Panc1 (cell line): ENCODE measurements around the gene WRAP73. TPM values are rescaled to one million over a fixed set of nuclear protein-coding genes. Genes with fewer than 3 reads are reported as not detected.

Experiments used
- ATAC-seq: fragments of 200-7000 bp; cut with Tn5 transposase; 2 replicates; pipeline ENCODE4 v1.9.1; 2020; ENCODE audit warnings: mild to moderate bottlenecking, moderate library complexity
- Bru-seq: library from RNA; stranded (reverse); fragments of 400-500 nt; gene quantifications from one replicate; lab custom pipeline; 2021; lab: Mats Ljungman, UMichigan
- BruChase-seq, 2 experiments: library from RNA; stranded (reverse); fragments of 400-500 nt; gene quantifications; one replicate each; lab custom pipeline; 2021; lab: Mats Ljungman, UMichigan
- BruUV-seq: library from RNA; stranded (reverse); fragments of 400-500 nt; replicated peaks from 2 replicates; lab custom pipeline; 2021; lab: Mats Ljungman, UMichigan
- CTCF ChIA-PET: fragments of 300-600 bp; sonication (Branson Sonifier 250); formaldehyde crosslinking; loops from one replicate; lab custom pipeline; 2022; ENCODE audit warnings: antibody characterized with exemption; lab: Charles Lee
- POLR2A ChIA-PET: fragments of 300-600 bp; sonication (Branson Sonifier 250); formaldehyde crosslinking; loops from one replicate; lab custom pipeline; 2022; ENCODE audit warnings: antibody characterized with exemption; lab: Charles Lee
- DNase-seq: peaks from one replicate; pipeline ENCODE4 v3.0.0-alpha.2; 2010; ENCODE audit warnings: low read depth, low spot score
- H3K27ac ChIP-seq: 2 replicates; pipeline ENCODE4 v1.5.1; 2011; ENCODE audit warnings: mild to moderate bottlenecking, low read length, inconsistent platforms
- H3K27me3 ChIP-seq: fragments of 200-500 bp; sonication (Bioruptor generic); 2 replicates; pipeline ENCODE4 v1.6.0; 2014; ENCODE audit warnings: low read length, inconsistent platforms; ENCODE audit not compliant: control insufficient read depth, insufficient read depth
- H3K36me3 ChIP-seq: fragments of 200-500 bp; sonication (Bioruptor generic); 2 replicates; pipeline ENCODE4 v1.5.1; 2014; ENCODE audit warnings: inconsistent platforms, mild to moderate bottlenecking, low read length, moderate library complexity; ENCODE audit not compliant: control insufficient read depth, insufficient read depth
- H3K4me1 ChIP-seq: 2 replicates; pipeline ENCODE4 v1.5.1; 2011; ENCODE audit warnings: inconsistent platforms, mild to moderate bottlenecking, low read length, moderate library complexity; ENCODE audit not compliant: control insufficient read depth, insufficient read depth
- H3K4me3 ChIP-seq, 2 experiments: 2 replicates each; pipeline ENCODE4 v1.5.1; 2011 to 2012; ENCODE audit warnings: low read depth in 2 of 2, low read length in 2 of 2, mild to moderate bottlenecking in 2 of 2, inconsistent platforms in 1 of 2, moderate library complexity in 1 of 2
- H3K9me3 ChIP-seq: fragments of 200-500 bp; sonication (Bioruptor generic); 2 replicates; pipeline ENCODE4 v1.5.1; 2014; ENCODE audit warnings: low read depth, mild to moderate bottlenecking, inconsistent platforms, low read length, moderate library complexity; ENCODE audit not compliant: control insufficient read depth, insufficient read depth
- POLR2AphosphoS5 ChIP-seq: IDR thresholded peaks from 2 replicates; pipeline ENCODE4 v1.6.1; 2012; ENCODE audit warnings: mild to moderate bottlenecking, low read depth, low read length, moderate library complexity
- SIN3A ChIP-seq: IDR thresholded peaks from 2 replicates; pipeline ENCODE4 v1.6.1; 2012; ENCODE audit warnings: low read depth, mild to moderate bottlenecking, low read length, moderate library complexity, borderline replicate concordance; ENCODE audit not compliant: insufficient read depth
- TCF7L2 ChIP-seq: IDR thresholded peaks from 2 replicates; pipeline ENCODE4 v1.6.1; 2011; ENCODE audit warnings: mild to moderate bottlenecking, low read depth, low read length, inconsistent platforms
- in situ Hi-C: cut with HindIII; loops from 2 replicates; pipeline ENCODE4 v1.10.0; 2016; ENCODE audit warnings: low sequenced_read_pairs, low pct_unique_long_range_greater_than_20kb
- intact Hi-C: fragments of 100-400 bp; cut with micrococcal nuclease; formaldehyde crosslinking; loops from one replicate; pipeline ENCODE4 v1.10.0; 2022; ENCODE audit not compliant: unreplicated experiment
- long read RNA-seq: library from polyadenylated mRNA; unstranded; transcript quantifications from one replicate; pipeline ENCODE4 v2.0.0, GENCODE V29; 2021; ENCODE audit not compliant: unreplicated experiment
- polyA plus RNA-seq: library from polyadenylated mRNA; unstranded; fragments of >200 nt; gene quantifications from one replicate; pipeline ENCODE4 v1.2.1, GENCODE V29; 2012; ENCODE audit warnings: missing spikeins; ENCODE audit not compliant: insufficient read length
- total RNA-seq: library from RNA; stranded (reverse); gene quantifications from one replicate; pipeline ENCODE4 v1.2.1, GENCODE V29; 2021; ENCODE audit not compliant: unreplicated experiment
- TF ChIP-seq, protein P1 (sequence below), 2 experiments: IDR thresholded peaks; 2 replicates each; pipeline ENCODE4 v1.6.1; 2011 to 2012; ENCODE audit warnings: low read depth in 2 of 2, control low read depth in 1 of 2, low read length in 1 of 2, mild to moderate bottlenecking in 1 of 2, moderate library complexity in 1 of 2; ENCODE audit not compliant: insufficient read depth in 1 of 2
- TF ChIP-seq, protein P2 (sequence below): fragments of 450-650 bp; IDR thresholded peaks from 2 replicates; pipeline ENCODE4 v1.5.1; 2017; ENCODE audit warnings: mild to moderate bottlenecking

Gene WRAP73, protein sequence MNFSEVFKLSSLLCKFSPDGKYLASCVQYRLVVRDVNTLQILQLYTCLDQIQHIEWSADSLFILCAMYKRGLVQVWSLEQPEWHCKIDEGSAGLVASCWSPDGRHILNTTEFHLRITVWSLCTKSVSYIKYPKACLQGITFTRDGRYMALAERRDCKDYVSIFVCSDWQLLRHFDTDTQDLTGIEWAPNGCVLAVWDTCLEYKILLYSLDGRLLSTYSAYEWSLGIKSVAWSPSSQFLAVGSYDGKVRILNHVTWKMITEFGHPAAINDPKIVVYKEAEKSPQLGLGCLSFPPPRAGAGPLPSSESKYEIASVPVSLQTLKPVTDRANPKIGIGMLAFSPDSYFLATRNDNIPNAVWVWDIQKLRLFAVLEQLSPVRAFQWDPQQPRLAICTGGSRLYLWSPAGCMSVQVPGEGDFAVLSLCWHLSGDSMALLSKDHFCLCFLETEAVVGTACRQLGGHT
- total RNA-seq = 27.1 TPM
- 31.8 TPM for polyA plus RNA-seq
- percentile 59 among the genes with signal in this experiment for Bru-seq, nascent RNA
- BruChase-seq, experiment 1, labeled RNA remaining after a 2-hour chase = percentile 59 among the genes with signal in this experiment
- BruChase-seq, experiment 2, labeled RNA remaining after a 6-hour chase = percentile 65 among the genes with signal in this experiment
- long read RNA-seq, transcript WRAP73-202 (11 exons, 1,998 nt) = minor isoform, 13 of 129 reads
- long read RNA-seq, transcript WRAP73-201 (12 exons, 1,665 nt) = major isoform, 20 of 129 reads
- long read RNA-seq, partial matches to known transcripts = 66 of 129 reads
- long read RNA-seq, other reads (novel, unspliced or antisense) = 28 of 129 reads

DNA sequence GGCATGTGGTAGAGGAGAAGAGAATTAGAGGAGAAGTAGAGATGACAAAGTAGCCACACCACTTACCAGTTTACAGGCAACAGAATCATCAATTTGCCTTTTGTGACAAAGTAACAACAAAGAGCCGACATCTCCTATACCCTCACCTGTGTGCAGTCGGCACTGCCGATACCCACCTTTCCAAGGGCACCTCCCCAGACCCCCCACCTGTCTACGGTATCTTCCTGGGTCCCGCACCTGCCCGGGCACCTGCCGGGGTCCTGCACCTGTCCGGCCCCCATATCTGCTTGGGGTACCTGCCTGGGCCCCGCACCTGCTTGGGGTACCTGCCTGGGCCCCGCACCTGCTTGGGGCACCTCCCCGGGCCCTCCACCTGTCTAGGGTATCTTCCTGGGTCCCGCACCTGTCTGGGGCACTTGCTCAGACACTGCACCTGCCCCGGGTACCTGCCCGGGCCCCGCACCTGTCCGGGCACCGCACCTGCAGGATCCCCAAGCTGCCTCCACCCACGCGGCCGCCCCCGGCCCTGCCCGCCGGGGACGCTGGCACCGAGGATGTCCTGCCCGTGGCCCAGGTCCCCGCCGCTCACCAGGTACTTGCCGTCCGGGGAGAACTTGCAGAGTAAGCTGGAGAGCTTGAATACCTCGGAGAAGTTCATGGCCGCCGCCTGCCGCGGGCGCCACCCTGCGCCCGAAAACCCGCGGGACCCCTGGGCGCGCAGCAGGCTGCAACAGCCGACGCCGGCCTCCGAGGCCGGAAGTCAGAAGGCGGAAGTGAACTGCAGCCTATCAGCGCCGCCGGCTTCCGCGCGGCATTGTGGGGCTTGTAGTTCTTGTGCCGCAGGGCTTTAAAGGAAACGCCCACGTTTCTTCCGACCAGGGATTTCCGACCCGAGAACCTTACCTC is at the start of gene WRAP73:
Gene WRAP73 (minus strand): TSS at position 762 of the 906 bp plus-strand sequence. CDS start 104 bp downstream, at position 658.
- Histone ChIP-seq H3K36me3 (peaks cover 3% of the 10 kb centered on the region), H3K4me1 (peaks cover 11% of the 10 kb centered on the region), H3K27ac (peak within 1 kb of the TSS; percentile 82), H3K9me3 (no peaks in the 10 kb centered on the region), H3K27me3 (no peaks in the 10 kb centered on the region), H3K4me3 (peak within 1 kb of the TSS; percentile 76 to 96)
- in situ Hi-C loops (no loop called here), intact Hi-C loops (loop anchor here (10.0 kb wide), 1 partner anchor 75 kb away; no protein-coding TSS in a partner anchor)
- POLR2A ChIA-PET = no interaction called here
- TF ChIP-seq POLR2AphosphoS5 (peak; percentile 79), TCF7L2 (no peak)
- ATAC-seq (peak; percentile 90), DNase-seq (peak; percentile 58)
- CTCF ChIA-PET = no interaction called here
- BruUV-seq = no TSS peak

DNA sequence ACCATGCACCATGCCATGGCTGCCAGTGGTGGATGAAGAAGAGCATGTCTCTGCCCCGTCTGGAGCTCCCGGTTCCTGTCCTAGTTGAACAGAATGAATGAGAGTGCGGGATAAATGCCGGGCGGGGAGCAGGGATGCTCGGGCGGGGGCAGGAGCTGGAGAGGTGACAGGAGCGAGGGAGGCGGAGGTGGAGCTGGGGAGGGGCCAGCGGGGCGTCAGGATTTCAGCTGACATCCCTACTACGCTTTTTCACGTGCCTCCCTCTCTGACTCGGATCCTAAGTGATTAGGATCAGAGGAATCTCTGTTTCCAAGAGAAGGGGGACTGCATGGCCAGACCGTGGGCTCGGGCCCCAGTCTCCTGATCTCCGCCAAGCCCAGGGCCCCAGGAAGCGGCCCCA is 49.7 kb upstream of the WRAP73 start:
- no peak for TF ChIP-seq SIN3A
- TF ChIP-seq TCF7L2 = no peak
- no peak for TF ChIP-seq POLR2AphosphoS5
- TF ChIP-seq, protein P1, sequence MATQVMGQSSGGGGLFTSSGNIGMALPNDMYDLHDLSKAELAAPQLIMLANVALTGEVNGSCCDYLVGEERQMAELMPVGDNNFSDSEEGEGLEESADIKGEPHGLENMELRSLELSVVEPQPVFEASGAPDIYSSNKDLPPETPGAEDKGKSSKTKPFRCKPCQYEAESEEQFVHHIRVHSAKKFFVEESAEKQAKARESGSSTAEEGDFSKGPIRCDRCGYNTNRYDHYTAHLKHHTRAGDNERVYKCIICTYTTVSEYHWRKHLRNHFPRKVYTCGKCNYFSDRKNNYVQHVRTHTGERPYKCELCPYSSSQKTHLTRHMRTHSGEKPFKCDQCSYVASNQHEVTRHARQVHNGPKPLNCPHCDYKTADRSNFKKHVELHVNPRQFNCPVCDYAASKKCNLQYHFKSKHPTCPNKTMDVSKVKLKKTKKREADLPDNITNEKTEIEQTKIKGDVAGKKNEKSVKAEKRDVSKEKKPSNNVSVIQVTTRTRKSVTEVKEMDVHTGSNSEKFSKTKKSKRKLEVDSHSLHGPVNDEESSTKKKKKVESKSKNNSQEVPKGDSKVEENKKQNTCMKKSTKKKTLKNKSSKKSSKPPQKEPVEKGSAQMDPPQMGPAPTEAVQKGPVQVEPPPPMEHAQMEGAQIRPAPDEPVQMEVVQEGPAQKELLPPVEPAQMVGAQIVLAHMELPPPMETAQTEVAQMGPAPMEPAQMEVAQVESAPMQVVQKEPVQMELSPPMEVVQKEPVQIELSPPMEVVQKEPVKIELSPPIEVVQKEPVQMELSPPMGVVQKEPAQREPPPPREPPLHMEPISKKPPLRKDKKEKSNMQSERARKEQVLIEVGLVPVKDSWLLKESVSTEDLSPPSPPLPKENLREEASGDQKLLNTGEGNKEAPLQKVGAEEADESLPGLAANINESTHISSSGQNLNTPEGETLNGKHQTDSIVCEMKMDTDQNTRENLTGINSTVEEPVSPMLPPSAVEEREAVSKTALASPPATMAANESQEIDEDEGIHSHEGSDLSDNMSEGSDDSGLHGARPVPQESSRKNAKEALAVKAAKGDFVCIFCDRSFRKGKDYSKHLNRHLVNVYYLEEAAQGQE (IDR thresholded peaks at IDR 0.05; ENCODE audit: insufficient read depth in 1 of 2, low read depth in 2 of 2, low read length in 1 of 2) = no peak
- TF ChIP-seq, protein P2, sequence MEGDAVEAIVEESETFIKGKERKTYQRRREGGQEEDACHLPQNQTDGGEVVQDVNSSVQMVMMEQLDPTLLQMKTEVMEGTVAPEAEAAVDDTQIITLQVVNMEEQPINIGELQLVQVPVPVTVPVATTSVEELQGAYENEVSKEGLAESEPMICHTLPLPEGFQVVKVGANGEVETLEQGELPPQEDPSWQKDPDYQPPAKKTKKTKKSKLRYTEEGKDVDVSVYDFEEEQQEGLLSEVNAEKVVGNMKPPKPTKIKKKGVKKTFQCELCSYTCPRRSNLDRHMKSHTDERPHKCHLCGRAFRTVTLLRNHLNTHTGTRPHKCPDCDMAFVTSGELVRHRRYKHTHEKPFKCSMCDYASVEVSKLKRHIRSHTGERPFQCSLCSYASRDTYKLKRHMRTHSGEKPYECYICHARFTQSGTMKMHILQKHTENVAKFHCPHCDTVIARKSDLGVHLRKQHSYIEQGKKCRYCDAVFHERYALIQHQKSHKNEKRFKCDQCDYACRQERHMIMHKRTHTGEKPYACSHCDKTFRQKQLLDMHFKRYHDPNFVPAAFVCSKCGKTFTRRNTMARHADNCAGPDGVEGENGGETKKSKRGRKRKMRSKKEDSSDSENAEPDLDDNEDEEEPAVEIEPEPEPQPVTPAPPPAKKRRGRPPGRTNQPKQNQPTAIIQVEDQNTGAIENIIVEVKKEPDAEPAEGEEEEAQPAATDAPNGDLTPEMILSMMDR = no peak
- no peak overlapping the region for H3K27ac ChIP-seq
- H3K4me3 ChIP-seq = no peak overlapping the region
- intact Hi-C loops = no loop called here
- ChIA-PET CTCF (no interaction called here), POLR2A (no interaction called here)
- H3K9me3 ChIP-seq = no peaks in the 10 kb centered on the region
- in situ Hi-C loops = no loop called here
- BruUV-seq = no TSS peak
- H3K36me3 ChIP-seq = no peaks in the 10 kb centered on the region
- H3K27me3 ChIP-seq = no peaks in the 10 kb centered on the region
- H3K4me1 ChIP-seq = peaks cover 15% of the 10 kb centered on the region
- no peak for DNase-seq
- no peak for ATAC-seq
